Measurements from ENCODE around the gene SLC22A3. TPM values are rescaled to one million over a fixed set of nuclear protein-coding genes. Genes with fewer than 3 reads are reported as not detected.

Gene SLC22A3
- total and polyA plus RNA-seq, 2 donors (not counting 1 experiment from before 2014, with no cell fraction given) = not detected

DNA sequence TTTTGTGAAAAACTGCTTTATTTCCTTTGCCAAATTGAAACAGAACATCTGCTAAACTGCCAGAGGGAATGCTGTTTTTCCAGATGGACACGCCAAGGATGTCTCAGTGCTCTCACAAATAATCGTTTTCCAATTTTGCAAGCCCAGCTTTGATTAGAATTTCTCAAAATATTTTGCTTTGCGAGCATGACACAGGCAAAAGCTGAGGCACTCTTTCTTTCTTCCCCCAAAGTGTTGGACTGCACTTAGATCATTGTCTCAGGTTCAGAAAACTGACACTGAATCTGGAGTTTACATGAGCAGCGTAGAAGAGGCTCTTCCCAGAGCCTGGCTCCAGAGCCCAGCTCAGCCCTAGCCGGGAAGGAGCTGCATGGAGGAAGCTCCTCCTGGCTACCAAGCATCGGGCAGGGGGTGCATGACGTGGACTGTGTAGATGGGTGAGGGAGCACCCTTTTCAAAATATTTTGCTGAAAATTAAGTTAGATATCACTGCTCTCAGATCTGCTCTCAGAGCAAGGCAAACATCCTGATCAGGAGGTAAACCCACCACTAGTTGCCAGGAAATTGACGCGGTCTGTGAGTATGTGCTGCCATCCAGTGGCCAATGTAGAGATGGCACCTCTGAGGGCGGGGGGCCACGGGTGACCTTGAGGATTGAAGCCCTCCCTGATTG, 107.5 kb downstream of the SLC22A3 start:
- TF ChIP-seq, protein P1, sequence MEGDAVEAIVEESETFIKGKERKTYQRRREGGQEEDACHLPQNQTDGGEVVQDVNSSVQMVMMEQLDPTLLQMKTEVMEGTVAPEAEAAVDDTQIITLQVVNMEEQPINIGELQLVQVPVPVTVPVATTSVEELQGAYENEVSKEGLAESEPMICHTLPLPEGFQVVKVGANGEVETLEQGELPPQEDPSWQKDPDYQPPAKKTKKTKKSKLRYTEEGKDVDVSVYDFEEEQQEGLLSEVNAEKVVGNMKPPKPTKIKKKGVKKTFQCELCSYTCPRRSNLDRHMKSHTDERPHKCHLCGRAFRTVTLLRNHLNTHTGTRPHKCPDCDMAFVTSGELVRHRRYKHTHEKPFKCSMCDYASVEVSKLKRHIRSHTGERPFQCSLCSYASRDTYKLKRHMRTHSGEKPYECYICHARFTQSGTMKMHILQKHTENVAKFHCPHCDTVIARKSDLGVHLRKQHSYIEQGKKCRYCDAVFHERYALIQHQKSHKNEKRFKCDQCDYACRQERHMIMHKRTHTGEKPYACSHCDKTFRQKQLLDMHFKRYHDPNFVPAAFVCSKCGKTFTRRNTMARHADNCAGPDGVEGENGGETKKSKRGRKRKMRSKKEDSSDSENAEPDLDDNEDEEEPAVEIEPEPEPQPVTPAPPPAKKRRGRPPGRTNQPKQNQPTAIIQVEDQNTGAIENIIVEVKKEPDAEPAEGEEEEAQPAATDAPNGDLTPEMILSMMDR (IDR thresholded peaks at IDR 0.05) = peak; percentile 88
- no peak for TF ChIP-seq EZH2 (IDR thresholded peaks at IDR 0.05; ENCODE audit: borderline replicate concordance, insufficient read depth, low read depth, low read length, poor library complexity, severe bottlenecking)
- Histone ChIP-seq H3K4me3 (ENCODE audit: control extremely low read depth in 1 of 5, extremely low read depth in 1 of 5, insufficient read depth in 1 of 5, low read depth in 2 of 5, low read length in 4 of 5) (no peak overlapping the region), H2AFZ (ENCODE audit: insufficient read depth, low read depth, low read length, poor library complexity, severe bottlenecking) (no peak overlapping the region), H3K79me2 (ENCODE audit: control insufficient read depth, insufficient read depth, low read length) (no peaks in the 10 kb centered on the region), H3K27ac (ENCODE audit: low read length in 2 of 2) (no peak overlapping the region), H3K9ac (ENCODE audit: low read length) (no peak overlapping the region), H3K4me1 (ENCODE audit: control insufficient read depth in 2 of 2, insufficient read depth in 2 of 2, low read length in 2 of 2) (peaks cover 25 to 32% of the 10 kb centered on the region in 2 donors), H3K36me3 (replicated peaks in 1 of 2; ENCODE audit: control extremely low read depth in 1 of 2, control insufficient read depth in 1 of 2, extremely low read depth in 1 of 2, insufficient read depth in 2 of 2, low read length in 1 of 2) (no peaks in the 10 kb centered on the region), H4K20me1 (ENCODE audit: control insufficient read depth, insufficient read depth, low read length, poor library complexity, severe bottlenecking) (no peaks in the 10 kb centered on the region), H3K9me3 (ENCODE audit: control extremely low read depth in 1 of 3, control insufficient read depth in 2 of 3, insufficient read depth in 1 of 3, low read length in 2 of 3) (no peaks in the 10 kb centered on the region), H3K4me2 (replicated peaks; ENCODE audit: low read depth, low read length, poor library complexity, severe bottlenecking) (peak overlapping the region; percentile 23), H3K27me3 (replicated peaks in 1 of 4; ENCODE audit: control extremely low read depth in 1 of 4, control insufficient read depth in 3 of 4, insufficient read depth in 4 of 4, low read length in 3 of 4) (peaks cover 0 to 3% (median 0%) of the 10 kb centered on the region in 4 experiments)
- CTCF ChIA-PET = interaction anchor here (0.7 to 3.3 kb wide), 12 partner anchors 9 to 1282 kb away, joined by 3 to 28 read pairs (median 5); no protein-coding TSS in a partner anchor
- H3K4me1 Mint-ChIP-seq = peaks cover 23% of the 10 kb centered on the region
- 45% methylated on average over 9 of the region's 11 CpGs for WGBS (ENCODE audit: insufficient coverage)
- ATAC-seq (ENCODE audit: low read depth) (peak; percentile 58), DNase-seq (peak; percentile 70)
- H3K27ac Mint-ChIP-seq = no peak overlapping the region
- POLR2A ChIA-PET = no interaction called here
- H3K27me3 Mint-ChIP-seq = peaks cover 7% of the 10 kb centered on the region
- intact Hi-C loops (cut with micrococcal nuclease) = loop anchor here (1.0 to 10.0 kb wide), 3 partner anchors 592 to 1291 kb away; partner anchors contain the start of gene FNDC1
- H3K4me3 Mint-ChIP-seq = no peak overlapping the region
- H3K9me3 Mint-ChIP-seq (ENCODE audit: insufficient read depth) = no peaks in the 10 kb centered on the region

DNA sequence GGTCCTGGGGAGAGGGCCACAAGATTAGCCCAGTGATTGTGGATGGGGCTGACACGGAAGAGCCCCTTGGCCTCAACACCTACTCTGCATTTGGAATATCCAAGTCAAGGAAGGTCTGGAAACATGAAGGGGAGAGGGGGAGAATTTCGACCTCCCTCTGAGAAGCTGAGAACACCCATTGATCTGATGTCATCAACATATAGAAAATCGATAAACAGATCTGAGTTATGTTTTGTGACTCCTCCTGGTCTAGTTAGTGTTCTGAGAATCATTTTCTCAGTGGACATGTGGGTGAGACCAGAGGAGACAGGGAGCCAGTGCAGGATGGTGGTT, 108.0 kb downstream of the SLC22A3 start:
- Histone ChIP-seq H3K4me1 (ENCODE audit: control insufficient read depth in 2 of 2, insufficient read depth in 2 of 2, low read length in 2 of 2) (peaks cover 28 to 37% of the 10 kb centered on the region in 2 donors), H3K9ac (ENCODE audit: low read length) (no peak overlapping the region), H3K27ac (ENCODE audit: low read length in 2 of 2) (no peak overlapping the region), H3K36me3 (replicated peaks in 1 of 2; ENCODE audit: control extremely low read depth in 1 of 2, control insufficient read depth in 1 of 2, extremely low read depth in 1 of 2, insufficient read depth in 2 of 2, low read length in 1 of 2) (no peaks in the 10 kb centered on the region), H3K4me3 (ENCODE audit: control extremely low read depth in 1 of 5, extremely low read depth in 1 of 5, insufficient read depth in 1 of 5, low read depth in 2 of 5, low read length in 4 of 5) (no peak overlapping the region), H3K9me3 (ENCODE audit: control extremely low read depth in 1 of 3, control insufficient read depth in 2 of 3, insufficient read depth in 1 of 3, low read length in 2 of 3) (no peaks in the 10 kb centered on the region), H4K20me1 (ENCODE audit: control insufficient read depth, insufficient read depth, low read length, poor library complexity, severe bottlenecking) (no peaks in the 10 kb centered on the region), H3K79me2 (ENCODE audit: control insufficient read depth, insufficient read depth, low read length) (no peaks in the 10 kb centered on the region), H3K27me3 (replicated peaks in 1 of 4; ENCODE audit: control extremely low read depth in 1 of 4, control insufficient read depth in 3 of 4, insufficient read depth in 4 of 4, low read length in 3 of 4) (peaks cover 0 to 3% (median 0%) of the 10 kb centered on the region in 4 experiments), H3K4me2 (replicated peaks; ENCODE audit: low read depth, low read length, poor library complexity, severe bottlenecking) (no peak overlapping the region), H2AFZ (ENCODE audit: insufficient read depth, low read depth, low read length, poor library complexity, severe bottlenecking) (no peak overlapping the region)
- no peak overlapping the region for H3K27ac Mint-ChIP-seq
- H3K27me3 Mint-ChIP-seq = peaks cover 7% of the 10 kb centered on the region
- no peaks in the 10 kb centered on the region for H3K9me3 Mint-ChIP-seq (ENCODE audit: insufficient read depth)
- POLR2A ChIA-PET = no interaction called here
- WGBS (ENCODE audit: insufficient coverage) = no CpG with 5 or more reads among the region's 3 CpGs
- no peak for DNase-seq
- TF ChIP-seq EZH2 (IDR thresholded peaks at IDR 0.05; ENCODE audit: borderline replicate concordance, insufficient read depth, low read depth, low read length, poor library complexity, severe bottlenecking) = no peak
- TF ChIP-seq, protein P1 (IDR thresholded peaks at IDR 0.05) = peak; percentile 33
- ATAC-seq (ENCODE audit: low read depth) = no peak
- intact Hi-C loops (cut with micrococcal nuclease) = loop anchor here (1.0 to 10.0 kb wide), 3 partner anchors 593 to 1291 kb away; partner anchors contain the start of gene FNDC1
- no peak overlapping the region for H3K4me3 Mint-ChIP-seq
- CTCF ChIA-PET = interaction anchor here (0.7 to 3.3 kb wide), 8 partner anchors 9 to 1203 kb away, joined by 3 to 28 read pairs (median 5); no protein-coding TSS in a partner anchor
- H3K4me1 Mint-ChIP-seq = peaks cover 27% of the 10 kb centered on the region
